K562 (cell line): Measurements from ENCODE around the gene UTP11. TPM values are rescaled to one million over a fixed set of nuclear protein-coding genes. Genes with fewer than 3 reads are reported as not detected.

ENCODE experiments used
- CBX8 ChIP-seq: fragments of 200-600 bp; sonication (generic); IDR thresholded peaks from 2 replicates; pipeline ENCODE4 v1.6.1; 2012; ENCODE audit warnings: borderline replicate concordance, mixed run types, low read depth, mild to moderate bottlenecking, moderate library complexity, mixed read lengths, low read length, control low read depth, inconsistent platforms; ENCODE audit not compliant: poor library complexity, severe bottlenecking; ENCODE audit errors: extremely low read depth
- EHMT2 ChIP-seq: fragments of 450-650 bp; IDR thresholded peaks from 2 replicates; pipeline ENCODE4 v1.6.1; 2018; ENCODE audit warnings: antibody characterized with exemption
- ELF2 ChIP-seq: fragments of 250-450 bp; sonication (Bioruptor Pico); IDR thresholded peaks from 2 replicates; pipeline ENCODE4 v1.5.0; 2021; ENCODE audit warnings: mild to moderate bottlenecking
- GABPA ChIP-seq: fragments of 200-800 bp; sonication (Bioruptor generic); conservative IDR thresholded peaks from 2 replicates; pipeline ENCODE4 v1.6.1; 2016; ENCODE audit warnings: low read depth, missing genetic modification characterization, missing compliant biosample characterization
- HDGF ChIP-seq: fragments of 450-650 bp; IDR thresholded peaks from 2 replicates; pipeline ENCODE4 v1.6.1; 2016
- HEY1 ChIP-seq: fragments of 250-450 bp; sonication (Bioruptor Pico); IDR thresholded peaks from 2 replicates; pipeline ENCODE4 v1.5.0; 2020; ENCODE audit warnings: mild to moderate bottlenecking, moderate library complexity, borderline replicate concordance
- NCOA1 ChIP-seq: fragments of 450-650 bp; IDR thresholded peaks from 2 replicates; pipeline ENCODE4 v1.6.1; 2016; ENCODE audit warnings: low read depth
- PKNOX1 ChIP-seq: fragments of 450-650 bp; IDR thresholded peaks from 2 replicates; pipeline ENCODE4 v1.6.1; 2016
- SIN3A ChIP-seq, 2 experiments: fragments of 150-350 bp in 1 of 2; IDR thresholded peaks; 2 replicates each; pipeline ENCODE4 v1.6.1; 2011 to 2016; ENCODE audit warnings: borderline replicate concordance in 2 of 2, low read depth in 2 of 2, low read length in 2 of 2, mild to moderate bottlenecking in 2 of 2, moderate library complexity in 2 of 2; ENCODE audit not compliant: control insufficient read depth in 1 of 2
- TFAP4 ChIP-seq: sonication (generic); formaldehyde crosslinking; IDR thresholded peaks from 2 replicates; pipeline ENCODE4 v1.8.0; 2022; ENCODE audit warnings: missing genetic modification reagents, mild to moderate bottlenecking, moderate library complexity, borderline replicate concordance
- THRAP3 ChIP-seq: fragments of 450-650 bp; IDR thresholded peaks from 2 replicates; pipeline ENCODE4 v1.6.1; 2016; ENCODE audit warnings: mild to moderate bottlenecking, inconsistent platforms, borderline replicate concordance
- ZBTB7A ChIP-seq: IDR thresholded peaks from 2 replicates; pipeline ENCODE4 v1.6.1; 2011; ENCODE audit warnings: low read depth, mild to moderate bottlenecking, low read length, moderate library complexity, borderline replicate concordance; ENCODE audit not compliant: control insufficient read depth
- ZNF140 ChIP-seq: fragments of 250-450 bp; sonication (Bioruptor Pico); IDR thresholded peaks from 2 replicates; pipeline ENCODE4 v1.8.0; 2021; ENCODE audit warnings: moderate library complexity, mild to moderate bottlenecking, inconsistent platforms
- ZNF318 ChIP-seq, 2 experiments: fragments of 450-650 bp; IDR thresholded peaks; 2 replicates each; pipeline ENCODE4 v1.6.1; 2016; ENCODE audit warnings: mild to moderate bottlenecking in 2 of 2, borderline replicate concordance in 1 of 2, low read depth in 1 of 2, moderate library complexity in 1 of 2
- polyA plus RNA-seq, 8 experiments: library from polyadenylated mRNA; depleted of rRNA in 4 of 8; stranded (reverse) in 5 of 8; unstranded in 3 of 8; fragments of >200 nt; fragmentation: Nextera tagmentation in 2 of 8; fragmentation: Illumina TruSeq in 1 of 8; extraction: Ambion mirVana in 2 of 8; extraction: Trizol in 1 of 8; gene quantifications; 2 replicates each; pipeline versions ENCODE4 v1.2.1 to v1.2.3, GENCODE V29; 2011 to 2014; ENCODE audit warnings: inconsistent platforms in 1 of 8, missing spikeins in 1 of 8
- total RNA-seq, 7 experiments: library from RNA; depleted of rRNA in 6 of 7; stranded (reverse); fragments of >200 nt in 6 of 7; fragmentation: Illumina TruSeq in 2 of 7; extraction: Trizol in 2 of 7; gene quantifications; 2 replicates each; pipeline versions ENCODE4 v1.2.1 to v1.2.3, GENCODE V29; 2011 to 2021; ENCODE audit warnings: low replicate concordance in 1 of 7

UTP11 gene
- total and polyA plus RNA-seq, 9 of the 15 experiments (the other 6 are each of a cell fraction or from before 2014, with no cell fraction given), result 91.1 to 378 (median 221) TPM

- TF ChIP-seq ZNF318 (IDR thresholded peaks at IDR 0.05; ENCODE audit: borderline replicate concordance in 1 of 2, low read depth in 1 of 2) (no peak), ELF2 (CRISPR knock-in tag) (no peak), ZNF140 (no peak), CBX8 (no peak), NCOA1 (no peak), HDGF (peak; percentile 95; the same call in 1 of the 2 replicates), TFAP4 (CRISPR knock-in tag) (0 out of 2 replicates have a peak, but pooled peaks have one; percentile 10), EHMT2 (0 out of 2 replicates have a peak, but pooled peaks have one; percentile 39), HEY1 (CRISPR knock-in tag) (no peak), SIN3A (IDR thresholded peaks at IDR 0.05; ENCODE audit: borderline replicate concordance in 2 of 2, control insufficient read depth in 1 of 2, low read depth in 2 of 2, low read length in 2 of 2) (peak in 1 of 2 experiments; percentile 84; a peak in 2 of 4 replicates), THRAP3 (no peak), GABPA (tag) (no peak), ZBTB7A (no peak), PKNOX1 (0 out of 2 replicates have a peak, but pooled peaks have one; percentile 24)
Measured at GRCh38 chr1:38004284-38005108, 8.0 kb upstream of the UTP11 start (continued).
